ENCODE measurements around the gene ALDH9A1.
"Not testable (repeated sequence)": the region's sequence is repeated elsewhere in the genome, so short reads cannot be mapped to it uniquely, and the experiment has no call there.

ALDH9A1 gene

GRCh38 chr1:165717918-165718515 is 19.7 kb upstream of the ALDH9A1 start:
- TF ChIP-seq ZFP30 (CRISPR knock-in tag; IDR thresholded peaks at IDR 0.05) (no peak), ZNF565 (CRISPR knock-in tag; conservative IDR thresholded peaks at IDR 0.05; ENCODE audit: low read depth) (no peak), ZFP3 (CRISPR knock-in tag; IDR thresholded peaks at IDR 0.05) (no peak)
- TF ChIP-seq, protein P1, sequence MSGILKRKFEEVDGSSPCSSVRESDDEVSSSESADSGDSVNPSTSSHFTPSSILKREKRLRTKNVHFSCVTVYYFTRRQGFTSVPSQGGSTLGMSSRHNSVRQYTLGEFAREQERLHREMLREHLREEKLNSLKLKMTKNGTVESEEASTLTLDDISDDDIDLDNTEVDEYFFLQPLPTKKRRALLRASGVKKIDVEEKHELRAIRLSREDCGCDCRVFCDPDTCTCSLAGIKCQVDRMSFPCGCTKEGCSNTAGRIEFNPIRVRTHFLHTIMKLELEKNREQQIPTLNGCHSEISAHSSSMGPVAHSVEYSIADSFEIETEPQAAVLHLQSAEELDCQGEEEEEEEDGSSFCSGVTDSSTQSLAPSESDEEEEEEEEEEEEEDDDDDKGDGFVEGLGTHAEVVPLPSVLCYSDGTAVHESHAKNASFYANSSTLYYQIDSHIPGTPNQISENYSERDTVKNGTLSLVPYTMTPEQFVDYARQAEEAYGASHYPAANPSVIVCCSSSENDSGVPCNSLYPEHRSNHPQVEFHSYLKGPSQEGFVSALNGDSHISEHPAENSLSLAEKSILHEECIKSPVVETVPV (CRISPR knock-in tag; IDR thresholded peaks at IDR 0.05), result no peak
- peak; percentile 91 for ATAC-seq

GRCh38 chr1:165716265-165717051 is 18.1 kb upstream of the ALDH9A1 start:
- not testable (repeated sequence) for ATAC-seq

GRCh38 chr1:165712764-165713163 is 14.4 kb upstream of the ALDH9A1 start:
- no peak for TF ChIP-seq OSR1 (CRISPR knock-in tag; IDR thresholded peaks at IDR 0.05)
- TF ChIP-seq ZC3H10 (CRISPR knock-in tag; IDR thresholded peaks at IDR 0.05), result no peak
- TF ChIP-seq ZNF8 (CRISPR knock-in tag; IDR thresholded peaks at IDR 0.05), result no peak
- TF ChIP-seq, protein P2, sequence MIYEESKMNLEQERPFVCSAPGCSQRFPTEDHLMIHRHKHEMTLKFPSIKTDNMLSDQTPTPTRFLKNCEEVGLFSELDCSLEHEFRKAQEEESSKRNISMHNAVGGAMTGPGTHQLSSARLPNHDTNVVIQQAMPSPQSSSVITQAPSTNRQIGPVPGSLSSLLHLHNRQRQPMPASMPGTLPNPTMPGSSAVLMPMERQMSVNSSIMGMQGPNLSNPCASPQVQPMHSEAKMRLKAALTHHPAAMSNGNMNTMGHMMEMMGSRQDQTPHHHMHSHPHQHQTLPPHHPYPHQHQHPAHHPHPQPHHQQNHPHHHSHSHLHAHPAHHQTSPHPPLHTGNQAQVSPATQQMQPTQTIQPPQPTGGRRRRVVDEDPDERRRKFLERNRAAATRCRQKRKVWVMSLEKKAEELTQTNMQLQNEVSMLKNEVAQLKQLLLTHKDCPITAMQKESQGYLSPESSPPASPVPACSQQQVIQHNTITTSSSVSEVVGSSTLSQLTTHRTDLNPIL (CRISPR knock-in tag; IDR thresholded peaks at IDR 0.05; ENCODE audit: low read depth), result no peak
- TF ChIP-seq, protein P1 (CRISPR knock-in tag; IDR thresholded peaks at IDR 0.05), result no peak
- TF ChIP-seq ZNF565 (CRISPR knock-in tag; conservative IDR thresholded peaks at IDR 0.05; ENCODE audit: low read depth), result no peak
- no peak for TF ChIP-seq TOX (CRISPR knock-in tag; IDR thresholded peaks at IDR 0.05; ENCODE audit: borderline replicate concordance)
- TF ChIP-seq ZFP3 (CRISPR knock-in tag; IDR thresholded peaks at IDR 0.05), result no peak
- no peak for TF ChIP-seq CSDC2 (CRISPR knock-in tag; IDR thresholded peaks at IDR 0.05)
- no peak for TF ChIP-seq TCF4 (CRISPR knock-in tag; IDR thresholded peaks at IDR 0.05; ENCODE audit: borderline replicate concordance)
- no peak for TF ChIP-seq ARNTL (CRISPR knock-in tag; IDR thresholded peaks at IDR 0.05; ENCODE audit: borderline replicate concordance, low read depth)
- TF ChIP-seq RARB (CRISPR knock-in tag; IDR thresholded peaks at IDR 0.05), result no peak
- ATAC-seq, result no peak

DNA sequence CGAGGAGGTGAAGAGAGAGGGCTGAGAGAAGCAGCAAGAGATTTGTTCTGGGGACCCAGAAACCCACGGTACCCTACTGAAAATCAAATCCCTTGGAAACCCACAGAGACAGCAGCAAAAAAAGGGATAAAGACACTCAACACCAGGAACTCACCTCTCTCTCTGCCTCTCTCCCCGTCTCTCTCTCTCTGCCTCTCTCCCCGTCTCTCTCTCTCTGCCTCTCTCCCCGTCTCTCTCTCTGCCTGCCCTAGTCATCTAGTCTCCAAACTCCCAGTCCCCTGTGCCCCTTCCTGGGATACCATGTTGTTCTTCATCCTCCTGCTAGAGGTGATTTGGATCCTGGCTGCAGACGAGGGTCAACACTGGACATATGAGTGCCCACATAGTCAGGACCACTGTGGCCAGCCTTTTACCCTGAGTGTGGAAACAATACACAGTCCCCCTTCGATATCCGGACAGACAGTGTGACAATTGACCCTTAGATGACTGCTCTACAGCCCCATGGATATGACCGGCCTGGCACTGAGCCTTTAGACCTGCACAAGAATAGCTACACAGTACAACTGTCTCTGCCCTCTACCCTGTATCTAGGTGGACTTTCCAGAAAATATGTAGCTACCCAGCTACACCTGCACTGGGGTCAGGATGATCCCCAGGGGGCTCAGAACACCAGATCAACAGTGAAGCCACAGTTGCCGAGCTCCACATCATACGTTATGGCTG is 9.8 kb upstream of the ALDH9A1 start:
- no peak for ATAC-seq
- TF ChIP-seq ZNF565 (CRISPR knock-in tag; conservative IDR thresholded peaks at IDR 0.05; ENCODE audit: low read depth) (no peak), BACH2 (CRISPR knock-in tag; IDR thresholded peaks at IDR 0.05; ENCODE audit: borderline replicate concordance) (no peak), ZFP30 (CRISPR knock-in tag; IDR thresholded peaks at IDR 0.05) (no peak), SNAI2 (CRISPR knock-in tag; IDR thresholded peaks at IDR 0.05) (no peak), CSDC2 (CRISPR knock-in tag; IDR thresholded peaks at IDR 0.05) (no peak), GLIS3 (CRISPR knock-in tag; IDR thresholded peaks at IDR 0.05) (no peak), ZNF70 (CRISPR knock-in tag; IDR thresholded peaks at IDR 0.05) (no peak), TOX (CRISPR knock-in tag; IDR thresholded peaks at IDR 0.05; ENCODE audit: borderline replicate concordance) (no peak), OSR1 (CRISPR knock-in tag; IDR thresholded peaks at IDR 0.05) (no peak), ISL1 (CRISPR knock-in tag; IDR thresholded peaks at IDR 0.05) (no peak), ARNTL (CRISPR knock-in tag; IDR thresholded peaks at IDR 0.05; ENCODE audit: borderline replicate concordance, low read depth) (no peak)
- TF ChIP-seq, protein P2 (CRISPR knock-in tag; IDR thresholded peaks at IDR 0.05; ENCODE audit: low read depth), result no peak
- TF ChIP-seq, protein P3, sequence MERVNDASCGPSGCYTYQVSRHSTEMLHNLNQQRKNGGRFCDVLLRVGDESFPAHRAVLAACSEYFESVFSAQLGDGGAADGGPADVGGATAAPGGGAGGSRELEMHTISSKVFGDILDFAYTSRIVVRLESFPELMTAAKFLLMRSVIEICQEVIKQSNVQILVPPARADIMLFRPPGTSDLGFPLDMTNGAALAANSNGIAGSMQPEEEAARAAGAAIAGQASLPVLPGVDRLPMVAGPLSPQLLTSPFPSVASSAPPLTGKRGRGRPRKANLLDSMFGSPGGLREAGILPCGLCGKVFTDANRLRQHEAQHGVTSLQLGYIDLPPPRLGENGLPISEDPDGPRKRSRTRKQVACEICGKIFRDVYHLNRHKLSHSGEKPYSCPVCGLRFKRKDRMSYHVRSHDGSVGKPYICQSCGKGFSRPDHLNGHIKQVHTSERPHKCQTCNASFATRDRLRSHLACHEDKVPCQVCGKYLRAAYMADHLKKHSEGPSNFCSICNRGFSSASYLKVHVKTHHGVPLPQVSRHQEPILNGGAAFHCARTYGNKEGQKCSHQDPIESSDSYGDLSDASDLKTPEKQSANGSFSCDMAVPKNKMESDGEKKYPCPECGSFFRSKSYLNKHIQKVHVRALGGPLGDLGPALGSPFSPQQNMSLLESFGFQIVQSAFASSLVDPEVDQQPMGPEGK (CRISPR knock-in tag; IDR thresholded peaks at IDR 0.05; ENCODE audit: borderline replicate concordance), result no peak
- TF ChIP-seq, protein P4, sequence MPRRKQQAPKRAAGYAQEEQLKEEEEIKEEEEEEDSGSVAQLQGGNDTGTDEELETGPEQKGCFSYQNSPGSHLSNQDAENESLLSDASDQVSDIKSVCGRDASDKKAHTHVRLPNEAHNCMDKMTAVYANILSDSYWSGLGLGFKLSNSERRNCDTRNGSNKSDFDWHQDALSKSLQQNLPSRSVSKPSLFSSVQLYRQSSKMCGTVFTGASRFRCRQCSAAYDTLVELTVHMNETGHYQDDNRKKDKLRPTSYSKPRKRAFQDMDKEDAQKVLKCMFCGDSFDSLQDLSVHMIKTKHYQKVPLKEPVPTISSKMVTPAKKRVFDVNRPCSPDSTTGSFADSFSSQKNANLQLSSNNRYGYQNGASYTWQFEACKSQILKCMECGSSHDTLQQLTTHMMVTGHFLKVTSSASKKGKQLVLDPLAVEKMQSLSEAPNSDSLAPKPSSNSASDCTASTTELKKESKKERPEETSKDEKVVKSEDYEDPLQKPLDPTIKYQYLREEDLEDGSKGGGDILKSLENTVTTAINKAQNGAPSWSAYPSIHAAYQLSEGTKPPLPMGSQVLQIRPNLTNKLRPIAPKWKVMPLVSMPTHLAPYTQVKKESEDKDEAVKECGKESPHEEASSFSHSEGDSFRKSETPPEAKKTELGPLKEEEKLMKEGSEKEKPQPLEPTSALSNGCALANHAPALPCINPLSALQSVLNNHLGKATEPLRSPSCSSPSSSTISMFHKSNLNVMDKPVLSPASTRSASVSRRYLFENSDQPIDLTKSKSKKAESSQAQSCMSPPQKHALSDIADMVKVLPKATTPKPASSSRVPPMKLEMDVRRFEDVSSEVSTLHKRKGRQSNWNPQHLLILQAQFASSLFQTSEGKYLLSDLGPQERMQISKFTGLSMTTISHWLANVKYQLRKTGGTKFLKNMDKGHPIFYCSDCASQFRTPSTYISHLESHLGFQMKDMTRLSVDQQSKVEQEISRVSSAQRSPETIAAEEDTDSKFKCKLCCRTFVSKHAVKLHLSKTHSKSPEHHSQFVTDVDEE (CRISPR knock-in tag; IDR thresholded peaks at IDR 0.05), result no peak
- TF ChIP-seq, protein P1 (CRISPR knock-in tag; IDR thresholded peaks at IDR 0.05), result no peak
